SK-N-MC (cell line): ENCODE measurements around the gene GALNT9.
A peak's percentile ranks its signal among the peaks of the same experiment; 100 is the strongest.
"Not testable (repeated sequence)": the region's sequence is repeated elsewhere in the genome, so short reads cannot be mapped to it uniquely, and the experiment has no call there.

ENCODE experiments used
- DNase-seq: peaks from one replicate; pipeline ENCODE4 v3.0.0-alpha.2; 2011; ENCODE audit warnings: low read depth, low spot score
- H3K27ac ChIP-seq: fragments of 200-600 bp; sonication (generic); 2 replicates; pipeline ENCODE4 v1.5.1; 2016; ENCODE audit warnings: mixed run types
- H3K36me3 ChIP-seq: fragments of 200-600 bp; sonication (generic); 2 replicates; pipeline ENCODE4 v1.6.1; 2017; ENCODE audit warnings: antibody characterized with exemption, low read length, mixed read lengths; ENCODE audit not compliant: insufficient read depth
- H3K4me3 ChIP-seq: fragments of 200-600 bp; sonication (generic); 2 replicates; pipeline ENCODE4 v1.5.1; 2016
- H3K9ac ChIP-seq: fragments of 200-600 bp; sonication (generic); 2 replicates; pipeline ENCODE4 v1.8.0; 2017; ENCODE audit warnings: mixed run types, mixed read lengths; ENCODE audit not compliant: insufficient read length
- H3K9me3 ChIP-seq: fragments of 200-600 bp; sonication (generic); 2 replicates; pipeline ENCODE4 v1.6.1; 2017; ENCODE audit warnings: low read depth, mild to moderate bottlenecking, antibody characterized with exemption, low read length, moderate library complexity, mixed read lengths
- EZH2 ChIP-seq: fragments of 200-600 bp; sonication (generic); IDR thresholded peaks from one replicate; pipeline ENCODE4 v1.6.1; 2017; ENCODE audit warnings: antibody characterized with exemption
- FOXP2 ChIP-seq: optimal IDR thresholded peaks from 2 replicates; pipeline ENCODE3; 2011; ENCODE audit warnings: mild to moderate bottlenecking, moderate library complexity; ENCODE audit not compliant: insufficient read depth; ENCODE audit errors: extremely low read length, control extremely low read depth
- POLR2AphosphoS5 ChIP-seq: IDR thresholded peaks from 2 replicates; pipeline ENCODE4 v1.6.1; 2012; ENCODE audit warnings: mild to moderate bottlenecking, low read depth, low read length, borderline replicate concordance

The GALNT9 gene

GRCh38 chr12:132201391-132202120 is 127.8 kb downstream of the GALNT9 start:
- H3K9me3 ChIP-seq: no peaks in the 10 kb centered on the region
- H3K27ac ChIP-seq: no peak overlapping the region
- DNase-seq: no peak
- no peak overlapping the region for H3K4me3 ChIP-seq
- TF ChIP-seq FOXP2 (no peak), POLR2AphosphoS5 (no peak), EZH2 (no peak)
- H3K36me3 ChIP-seq: no peaks in the 10 kb centered on the region
- H3K9ac ChIP-seq: no peak overlapping the region

- no peak overlapping the region for H3K27ac ChIP-seq
- no peak overlapping the region for H3K4me3 ChIP-seq
- DNase-seq: no peak
- no peaks in the 10 kb centered on the region for H3K36me3 ChIP-seq
- no peak overlapping the region for H3K9ac ChIP-seq
- TF ChIP-seq POLR2AphosphoS5 (no peak), FOXP2 (no peak), EZH2 (no peak)
- H3K9me3 ChIP-seq: no peaks in the 10 kb centered on the region
Observed at GRCh38 chr12:132200800-132201199, 128.6 kb downstream of the GALNT9 start.

- Histone ChIP-seq H3K9ac (no peak overlapping the region), H3K36me3 (no peaks in the 10 kb centered on the region), H3K27ac (no peak overlapping the region), H3K9me3 (no peaks in the 10 kb centered on the region), H3K4me3 (no peak overlapping the region)
- no peak for DNase-seq
- TF ChIP-seq FOXP2 (no peak), POLR2AphosphoS5 (no peak), EZH2 (no peak)
Observed at GRCh38 chr12:132199526-132200319, 129.7 kb downstream of the GALNT9 start.

GRCh38 chr12:132199101-132199500 is 130.3 kb downstream of the GALNT9 start:
- no peak overlapping the region for H3K9ac ChIP-seq
- H3K36me3 ChIP-seq: no peaks in the 10 kb centered on the region
- H3K4me3 ChIP-seq: no peak overlapping the region
- TF ChIP-seq POLR2AphosphoS5: no peak
- TF ChIP-seq EZH2: no peak
- no peak for TF ChIP-seq FOXP2
- no peaks in the 10 kb centered on the region for H3K9me3 ChIP-seq
- H3K27ac ChIP-seq: no peak overlapping the region
- no peak for DNase-seq

GRCh38 chr12:132197581-132198354 is 131.6 kb downstream of the GALNT9 start:
- H3K9ac ChIP-seq: no peak overlapping the region
- no peaks in the 10 kb centered on the region for H3K36me3 ChIP-seq
- no peak for DNase-seq
- TF ChIP-seq POLR2AphosphoS5: no peak
- no peak for TF ChIP-seq FOXP2
- no peak for TF ChIP-seq EZH2
- H3K9me3 ChIP-seq: no peaks in the 10 kb centered on the region
- H3K4me3 ChIP-seq: no peak overlapping the region
- no peak overlapping the region for H3K27ac ChIP-seq

GRCh38 chr12:132196873-132197390 is 132.5 kb downstream of the GALNT9 start:
- Histone ChIP-seq H3K9ac (no peak overlapping the region), H3K9me3 (no peaks in the 10 kb centered on the region), H3K27ac (no peak overlapping the region), H3K36me3 (no peaks in the 10 kb centered on the region), H3K4me3 (no peak overlapping the region)
- TF ChIP-seq FOXP2: no peak
- TF ChIP-seq POLR2AphosphoS5: no peak
- no peak for TF ChIP-seq EZH2
- DNase-seq: no peak

- Histone ChIP-seq H3K27ac (0 out of 2 replicates have a peak overlapping the region, but pooled peaks have one; percentile 9), H3K9me3 (no peaks in the 10 kb centered on the region), H3K4me3 (no peak overlapping the region), H3K36me3 (no peaks in the 10 kb centered on the region), H3K9ac (no peak overlapping the region)
- no peak for DNase-seq
- TF ChIP-seq EZH2: no peak
- TF ChIP-seq FOXP2: no peak
- TF ChIP-seq POLR2AphosphoS5: no peak
Observed at GRCh38 chr12:132196038-132196872, 133.1 kb downstream of the GALNT9 start.

GRCh38 chr12:132195242-132195641 is 134.1 kb downstream of the GALNT9 start:
- not testable (repeated sequence) for H3K27ac ChIP-seq, DNase-seq

More at GRCh38 chr12:132195242-132195641, 134.1 kb downstream of the GALNT9 start:
- H3K36me3 ChIP-seq, H3K9me3 ChIP-seq, H3K9ac ChIP-seq, H3K4me3 ChIP-seq: not testable (repeated sequence)
